GM18520 (cell line): Measurements from ENCODE around the gene MX1.
"Not testable (repeated sequence)": the region's sequence is repeated elsewhere in the genome, so short reads cannot be mapped to it uniquely, and the experiment has no call there.

Source experiments
- ATAC-seq: cut with Tn5 transposase; IDR thresholded peaks from one replicate; pipeline ENCODE4 v1.9.1; 2021; ENCODE audit not compliant: unreplicated experiment

MX1 gene

GRCh38 chr21:41407541-41408460 lies 18.2 kb upstream of the MX1 start:
- ATAC-seq = no peak

GRCh38 chr21:41410361-41410760 lies 15.7 kb upstream of the MX1 start:
- ATAC-seq = no peak

- no peak for ATAC-seq
These were observed 15.1 kb upstream of the MX1 start for GRCh38 chr21:41410767-41411448.

GRCh38 chr21:41411449-41412089 lies 14.5 kb upstream of the MX1 start:
- peak; percentile 57 for ATAC-seq

GRCh38 chr21:41417505-41417904 lies 8.5 kb upstream of the MX1 start:
- not testable (repeated sequence) for ATAC-seq

GRCh38 chr21:41418393-41418792 lies 7.6 kb upstream of the MX1 start:
- ATAC-seq = no peak

GRCh38 chr21:41418956-41419680 lies 6.9 kb upstream of the MX1 start:
- no peak for ATAC-seq

GRCh38 chr21:41419921-41420862 lies 5.8 kb upstream of the MX1 start:
- no peak for ATAC-seq

GRCh38 chr21:41420998-41421397 lies 5.0 kb upstream of the MX1 start:
- ATAC-seq = not testable (repeated sequence)

GRCh38 chr21:41422546-41423304 lies 3.3 kb upstream of the MX1 start:
- no peak for ATAC-seq

GRCh38 chr21:41423305-41423636 lies 2.8 kb upstream of the MX1 start:
- ATAC-seq = not testable (repeated sequence)

- no peak for ATAC-seq
These were observed 468 bp upstream of the MX1 start for GRCh38 chr21:41425588-41425953.

GRCh38 chr21:41426676-41427404 lies 801 bp downstream of the MX1 start:
- no peak for ATAC-seq

GRCh38 chr21:41427556-41427955 lies 1.5 kb downstream of the MX1 start:
- no peak for ATAC-seq

GRCh38 chr21:41428311-41428710 lies 2.3 kb downstream of the MX1 start:
- no peak for ATAC-seq

- no peak for ATAC-seq
These were observed 2.8 kb downstream of the MX1 start for GRCh38 chr21:41428847-41429246.

GRCh38 chr21:41429305-41429704 lies 3.3 kb downstream of the MX1 start:
- no peak for ATAC-seq

GRCh38 chr21:41429925-41430491 lies 4.0 kb downstream of the MX1 start:
- no peak for ATAC-seq
